GM18519 (cell line): ENCODE measurements around the gene CHCHD6.

Experiments
- ATAC-seq: cut with Tn5 transposase; IDR thresholded peaks from one replicate; pipeline ENCODE4 v1.9.1; 2021; ENCODE audit warnings: mild to moderate bottlenecking, moderate library complexity; ENCODE audit not compliant: unreplicated experiment, low FRiP score

Gene CHCHD6

GRCh38 chr3:126667631-126668449 lies 36.2 kb upstream of the CHCHD6 start:
- no peak for ATAC-seq

GRCh38 chr3:126668450-126669401 lies 35.3 kb upstream of the CHCHD6 start:
- no peak for ATAC-seq

- ATAC-seq, result no peak
Observed at GRCh38 chr3:126671521-126671920, 32.5 kb upstream of the CHCHD6 start.

GRCh38 chr3:126672340-126672739 lies 31.7 kb upstream of the CHCHD6 start:
- no peak for ATAC-seq

- ATAC-seq, result no peak
Observed at GRCh38 chr3:126672741-126673140, 31.3 kb upstream of the CHCHD6 start.

- no peak for ATAC-seq
Observed at GRCh38 chr3:126676919-126677705, 26.9 kb upstream of the CHCHD6 start.

- ATAC-seq, result no peak
Observed at GRCh38 chr3:126677862-126678503, 26.1 kb upstream of the CHCHD6 start.

GRCh38 chr3:126678693-126679317 lies 25.2 kb upstream of the CHCHD6 start:
- no peak for ATAC-seq

- no peak for ATAC-seq
Observed at GRCh38 chr3:126679318-126679751, 24.7 kb upstream of the CHCHD6 start.

- ATAC-seq, result no peak
Observed at GRCh38 chr3:126679831-126680666, 24.0 kb upstream of the CHCHD6 start.

GRCh38 chr3:126680667-126681055 lies 23.4 kb upstream of the CHCHD6 start:
- ATAC-seq, result no peak

GRCh38 chr3:126682009-126682408 lies 22.0 kb upstream of the CHCHD6 start:
- ATAC-seq, result no peak

GRCh38 chr3:126683069-126683468 lies 21.0 kb upstream of the CHCHD6 start:
- no peak for ATAC-seq

- no peak for ATAC-seq
Observed at GRCh38 chr3:126684218-126684751, 19.8 kb upstream of the CHCHD6 start.

- ATAC-seq, result no peak
Observed at GRCh38 chr3:126685021-126685420, 19.0 kb upstream of the CHCHD6 start.

- ATAC-seq, result no peak
Observed at GRCh38 chr3:126685493-126685892, 18.5 kb upstream of the CHCHD6 start.

- no peak for ATAC-seq
Observed at GRCh38 chr3:126691765-126692164, 12.3 kb upstream of the CHCHD6 start.

GRCh38 chr3:126692858-126693257 lies 11.2 kb upstream of the CHCHD6 start:
- ATAC-seq, result no peak

- no peak for ATAC-seq
Observed at GRCh38 chr3:126693921-126694320, 10.1 kb upstream of the CHCHD6 start.
